Liver (tissue), 3 donors: ENCODE data around the gene WBP2.

ENCODE experiments used
- EGR1 ChIP-seq, 2 donors: IDR thresholded peaks; 2 replicates each; pipeline ENCODE4 v1.6.1; 2016 to 2018; ENCODE audit warnings: antibody characterized with exemption in 2 of 2, low read depth in 2 of 2
- FOXA2 ChIP-seq: IDR thresholded peaks from 2 replicates; pipeline ENCODE4 v1.6.1; 2016; ENCODE audit warnings: antibody characterized with exemption
- JUND ChIP-seq, 2 donors: IDR thresholded peaks; 2 replicates each; pipeline ENCODE4 v1.6.1; 2016; ENCODE audit warnings: antibody characterized with exemption in 2 of 2
- REST ChIP-seq: IDR thresholded peaks from 2 replicates; pipeline ENCODE4 v1.6.1; 2016; ENCODE audit warnings: antibody characterized with exemption, mild to moderate bottlenecking
- TAF1 ChIP-seq: conservative IDR thresholded peaks from 2 replicates; pipeline ENCODE4 v1.6.1; 2016; ENCODE audit warnings: antibody characterized with exemption, mild to moderate bottlenecking
- TF ChIP-seq, protein P1 (sequence below): fragments of 150-350 bp; IDR thresholded peaks from 2 replicates; pipeline ENCODE4 v1.5.1; 2017; ENCODE audit warnings: improper control_type of control experiment, low read depth, low read length; ENCODE audit not compliant: missing input control
- donor health status: healthy.
- donor health status: healthy.

DNA sequence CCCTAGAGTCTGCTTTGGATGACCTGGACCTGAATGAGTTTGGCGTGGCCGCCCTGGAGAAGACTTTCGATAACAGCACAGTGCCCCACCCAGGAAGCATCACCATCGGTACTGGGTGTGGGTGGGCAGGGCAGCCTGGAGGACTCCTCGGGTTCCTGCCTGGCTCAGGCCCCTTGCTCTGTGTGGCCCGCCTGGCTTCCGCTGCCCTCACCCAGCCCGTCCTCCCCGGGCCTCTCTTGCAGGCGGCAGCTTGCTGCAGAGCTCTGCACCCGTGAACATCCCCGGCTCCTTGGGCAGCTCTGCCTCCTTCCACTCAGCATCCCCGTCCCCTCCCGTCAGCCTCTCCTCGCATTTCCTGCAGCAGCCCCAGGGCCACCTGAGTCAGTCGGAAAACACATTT is 35.5 kb downstream of the WBP2 start:
- TF ChIP-seq EGR1 (IDR thresholded peaks at IDR 0.05; ENCODE audit: low read depth in 2 of 2) (no peak), FOXA2 (no peak), JUND (IDR thresholded peaks at IDR 0.05) (no peak), REST (no peak), TAF1 (no peak)
- TF ChIP-seq, protein P1, sequence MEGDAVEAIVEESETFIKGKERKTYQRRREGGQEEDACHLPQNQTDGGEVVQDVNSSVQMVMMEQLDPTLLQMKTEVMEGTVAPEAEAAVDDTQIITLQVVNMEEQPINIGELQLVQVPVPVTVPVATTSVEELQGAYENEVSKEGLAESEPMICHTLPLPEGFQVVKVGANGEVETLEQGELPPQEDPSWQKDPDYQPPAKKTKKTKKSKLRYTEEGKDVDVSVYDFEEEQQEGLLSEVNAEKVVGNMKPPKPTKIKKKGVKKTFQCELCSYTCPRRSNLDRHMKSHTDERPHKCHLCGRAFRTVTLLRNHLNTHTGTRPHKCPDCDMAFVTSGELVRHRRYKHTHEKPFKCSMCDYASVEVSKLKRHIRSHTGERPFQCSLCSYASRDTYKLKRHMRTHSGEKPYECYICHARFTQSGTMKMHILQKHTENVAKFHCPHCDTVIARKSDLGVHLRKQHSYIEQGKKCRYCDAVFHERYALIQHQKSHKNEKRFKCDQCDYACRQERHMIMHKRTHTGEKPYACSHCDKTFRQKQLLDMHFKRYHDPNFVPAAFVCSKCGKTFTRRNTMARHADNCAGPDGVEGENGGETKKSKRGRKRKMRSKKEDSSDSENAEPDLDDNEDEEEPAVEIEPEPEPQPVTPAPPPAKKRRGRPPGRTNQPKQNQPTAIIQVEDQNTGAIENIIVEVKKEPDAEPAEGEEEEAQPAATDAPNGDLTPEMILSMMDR = no peak
